GM12872 (cell line): ENCODE measurements around the gene DCDC2B.

ENCODE experiments used
- CTCF ChIP-seq: IDR thresholded peaks from 3 replicates; pipeline ENCODE4 v1.5.1; 2011; ENCODE audit warnings: low read depth, mild to moderate bottlenecking, low read length, moderate library complexity; ENCODE audit not compliant: insufficient read depth

DCDC2B gene

GRCh38 chr1:32205401-32206370 is 3.2 kb upstream of the DCDC2B start, which contains the start of gene IQCC:
Gene IQCC, plus strand, starts transcription at chr1:32205671. Its CDS starts 11 bp downstream, at chr1:32205682.
- TF ChIP-seq CTCF, result no peak

GRCh38 chr1:32208469-32208868 is 420 bp upstream of the DCDC2B start:
- no peak for TF ChIP-seq CTCF

DNA sequence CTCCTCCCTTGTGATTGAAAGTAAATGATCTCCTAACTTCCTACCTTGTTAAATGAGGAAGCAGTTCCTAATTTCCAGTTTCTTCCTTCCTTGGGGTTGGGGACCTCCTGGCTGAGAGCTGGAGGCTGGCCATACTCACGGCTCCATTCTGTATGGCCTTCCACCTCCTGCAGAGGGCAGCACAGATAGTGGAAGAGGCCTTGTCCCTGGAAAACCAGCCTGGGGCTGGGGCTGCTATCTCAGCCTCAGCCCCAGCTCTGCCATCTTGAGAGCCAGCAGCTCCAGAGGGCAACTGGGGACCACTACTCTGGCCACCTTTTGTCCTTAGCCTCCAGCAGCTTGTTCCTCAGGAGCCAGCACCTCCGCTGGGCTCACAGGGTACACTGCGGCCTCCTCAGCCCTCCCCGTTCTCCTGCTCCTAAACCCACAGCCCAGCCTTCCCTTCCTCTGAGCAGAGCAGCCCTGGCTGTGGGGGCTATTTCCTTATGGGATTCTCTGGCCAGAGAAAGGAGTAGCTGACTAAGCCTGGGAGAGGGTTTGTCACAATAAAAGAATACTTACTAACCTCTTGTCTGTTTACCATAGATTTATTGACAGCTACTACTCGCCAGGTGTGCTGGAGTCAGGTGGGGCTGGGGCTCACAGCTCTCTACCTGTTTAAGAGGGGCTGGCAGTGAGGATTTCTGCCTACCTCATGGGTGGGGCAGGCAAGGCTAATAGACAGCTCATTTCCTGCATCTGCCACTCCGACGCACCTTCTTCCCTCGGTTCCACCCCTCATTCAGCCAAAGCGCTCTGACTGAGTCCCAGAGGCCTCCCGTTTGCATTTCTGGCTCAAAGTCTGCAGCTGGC is 7.0 kb downstream of the DCDC2B start:
- peak; percentile 89 for TF ChIP-seq CTCF

DNA sequence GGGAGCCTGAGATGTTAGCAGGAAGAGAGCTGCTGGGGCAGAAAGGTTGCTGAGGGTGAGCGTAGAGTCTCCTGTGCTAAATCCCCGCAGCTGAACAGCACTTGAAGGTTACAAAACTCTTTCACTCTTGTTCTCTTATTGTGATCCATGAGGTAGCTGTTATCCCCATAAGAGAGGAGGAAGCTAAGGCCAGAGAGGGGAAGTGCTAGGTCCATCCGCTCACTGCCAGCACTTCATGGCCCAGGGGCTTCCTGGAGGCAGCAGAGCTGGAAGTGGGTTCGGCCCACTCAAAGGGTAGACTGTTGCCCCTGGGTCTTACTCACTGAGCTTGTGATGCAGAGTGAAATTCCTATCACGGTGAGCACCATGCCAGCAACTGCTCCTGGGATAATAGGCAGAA is 7.7 kb downstream of the DCDC2B start:
- TF ChIP-seq CTCF, result no peak

GRCh38 chr1:32219022-32219421 is 10.1 kb downstream of the DCDC2B start:
- no peak for TF ChIP-seq CTCF

GRCh38 chr1:32220746-32221580 is 12.1 kb downstream of the DCDC2B start:
- TF ChIP-seq CTCF, result no peak

- no peak for TF ChIP-seq CTCF
These were observed 12.7 kb downstream of the DCDC2B start for GRCh38 chr1:32221581-32221979.
